SK-N-MC (cell line): ENCODE data around the gene AOAH.

ENCODE experiments used
- DNase-seq: peaks from one replicate; pipeline ENCODE4 v3.0.0-alpha.2; 2011; ENCODE audit warnings: low read depth, low spot score
- H3K27ac ChIP-seq: fragments of 200-600 bp; sonication (generic); 2 replicates; pipeline ENCODE4 v1.5.1; 2016; ENCODE audit warnings: mixed run types
- H3K36me3 ChIP-seq: fragments of 200-600 bp; sonication (generic); 2 replicates; pipeline ENCODE4 v1.6.1; 2017; ENCODE audit warnings: antibody characterized with exemption, low read length, mixed read lengths; ENCODE audit not compliant: insufficient read depth
- H3K4me3 ChIP-seq: fragments of 200-600 bp; sonication (generic); 2 replicates; pipeline ENCODE4 v1.5.1; 2016
- H3K9ac ChIP-seq: fragments of 200-600 bp; sonication (generic); 2 replicates; pipeline ENCODE4 v1.8.0; 2017; ENCODE audit warnings: mixed run types, mixed read lengths; ENCODE audit not compliant: insufficient read length
- H3K9me3 ChIP-seq: fragments of 200-600 bp; sonication (generic); 2 replicates; pipeline ENCODE4 v1.6.1; 2017; ENCODE audit warnings: low read depth, mild to moderate bottlenecking, antibody characterized with exemption, low read length, moderate library complexity, mixed read lengths
- EZH2 ChIP-seq: fragments of 200-600 bp; sonication (generic); IDR thresholded peaks from one replicate; pipeline ENCODE4 v1.6.1; 2017; ENCODE audit warnings: antibody characterized with exemption
- FOXP2 ChIP-seq: optimal IDR thresholded peaks from 2 replicates; pipeline ENCODE3; 2011; ENCODE audit warnings: mild to moderate bottlenecking, moderate library complexity; ENCODE audit not compliant: insufficient read depth; ENCODE audit errors: extremely low read length, control extremely low read depth
- POLR2AphosphoS5 ChIP-seq: IDR thresholded peaks from 2 replicates; pipeline ENCODE4 v1.6.1; 2012; ENCODE audit warnings: mild to moderate bottlenecking, low read depth, low read length, borderline replicate concordance

Gene AOAH

GRCh38 chr7:36747280-36748016 is 23.2 kb upstream of the AOAH start:
- TF ChIP-seq EZH2 (no peak), POLR2AphosphoS5 (no peak), FOXP2 (no peak)
- Histone ChIP-seq H3K9ac (no peak overlapping the region), H3K4me3 (no peak overlapping the region), H3K36me3 (no peaks in the 10 kb centered on the region), H3K27ac (no peak overlapping the region), H3K9me3 (no peaks in the 10 kb centered on the region)
- DNase-seq: no peak

- TF ChIP-seq POLR2AphosphoS5 (no peak), EZH2 (no peak), FOXP2 (no peak)
- no peak overlapping the region for H3K4me3 ChIP-seq
- no peak overlapping the region for H3K9ac ChIP-seq
- H3K27ac ChIP-seq: no peak overlapping the region
- no peaks in the 10 kb centered on the region for H3K36me3 ChIP-seq
- DNase-seq: no peak
- H3K9me3 ChIP-seq: no peaks in the 10 kb centered on the region
These were observed 22.1 kb upstream of the AOAH start for GRCh38 chr7:36746347-36746746.

GRCh38 chr7:36742911-36743775 is 18.8 kb upstream of the AOAH start:
- DNase-seq: no peak
- TF ChIP-seq FOXP2 (no peak), POLR2AphosphoS5 (no peak), EZH2 (no peak)
- Histone ChIP-seq H3K9me3 (no peaks in the 10 kb centered on the region), H3K36me3 (no peaks in the 10 kb centered on the region), H3K4me3 (no peak overlapping the region), H3K9ac (no peak overlapping the region), H3K27ac (no peak overlapping the region)

- H3K4me3 ChIP-seq: no peak overlapping the region
- H3K27ac ChIP-seq: no peak overlapping the region
- DNase-seq: no peak
- H3K9me3 ChIP-seq: no peaks in the 10 kb centered on the region
- H3K9ac ChIP-seq: no peak overlapping the region
- TF ChIP-seq FOXP2: no peak
- TF ChIP-seq POLR2AphosphoS5: no peak
- TF ChIP-seq EZH2: no peak
- H3K36me3 ChIP-seq: no peaks in the 10 kb centered on the region
These were observed 17.6 kb upstream of the AOAH start for GRCh38 chr7:36741866-36742265.

- H3K9me3 ChIP-seq: no peaks in the 10 kb centered on the region
- no peak for DNase-seq
- H3K27ac ChIP-seq: no peak overlapping the region
- H3K4me3 ChIP-seq: no peak overlapping the region
- TF ChIP-seq FOXP2 (no peak), EZH2 (no peak), POLR2AphosphoS5 (no peak)
- H3K9ac ChIP-seq: no peak overlapping the region
- no peaks in the 10 kb centered on the region for H3K36me3 ChIP-seq
These were observed 15.1 kb upstream of the AOAH start for GRCh38 chr7:36739351-36739750.

- DNase-seq: no peak
- TF ChIP-seq POLR2AphosphoS5: no peak
- TF ChIP-seq FOXP2: no peak
- no peak for TF ChIP-seq EZH2
- Histone ChIP-seq H3K4me3 (no peak overlapping the region), H3K9ac (no peak overlapping the region), H3K9me3 (no peaks in the 10 kb centered on the region), H3K36me3 (no peaks in the 10 kb centered on the region), H3K27ac (no peak overlapping the region)
These were observed 12.6 kb upstream of the AOAH start for GRCh38 chr7:36736899-36737211.

- Histone ChIP-seq H3K9me3 (no peaks in the 10 kb centered on the region), H3K4me3 (no peak overlapping the region), H3K9ac (no peak overlapping the region), H3K27ac (no peak overlapping the region), H3K36me3 (no peaks in the 10 kb centered on the region)
- no peak for TF ChIP-seq FOXP2
- no peak for TF ChIP-seq EZH2
- TF ChIP-seq POLR2AphosphoS5: no peak
- no peak for DNase-seq
These were observed 12.0 kb upstream of the AOAH start for GRCh38 chr7:36736090-36736898.

GRCh38 chr7:36735172-36735571 is 10.9 kb upstream of the AOAH start:
- DNase-seq: no peak
- no peak overlapping the region for H3K4me3 ChIP-seq
- H3K9ac ChIP-seq: no peak overlapping the region
- H3K27ac ChIP-seq: no peak overlapping the region
- no peak for TF ChIP-seq FOXP2
- TF ChIP-seq POLR2AphosphoS5: no peak
- no peak for TF ChIP-seq EZH2
- no peaks in the 10 kb centered on the region for H3K36me3 ChIP-seq
- no peaks in the 10 kb centered on the region for H3K9me3 ChIP-seq
